HG03196 (cell line): Measurements from ENCODE around the gene LRIT3.
"Not testable (repeated sequence)": the region's sequence is repeated elsewhere in the genome, so short reads cannot be mapped to it uniquely, and the experiment has no call there.

Source experiments
- ATAC-seq: cut with Tn5 transposase; IDR thresholded peaks from one replicate; pipeline ENCODE4 v1.9.1; 2021; ENCODE audit not compliant: unreplicated experiment

Gene LRIT3

DNA sequence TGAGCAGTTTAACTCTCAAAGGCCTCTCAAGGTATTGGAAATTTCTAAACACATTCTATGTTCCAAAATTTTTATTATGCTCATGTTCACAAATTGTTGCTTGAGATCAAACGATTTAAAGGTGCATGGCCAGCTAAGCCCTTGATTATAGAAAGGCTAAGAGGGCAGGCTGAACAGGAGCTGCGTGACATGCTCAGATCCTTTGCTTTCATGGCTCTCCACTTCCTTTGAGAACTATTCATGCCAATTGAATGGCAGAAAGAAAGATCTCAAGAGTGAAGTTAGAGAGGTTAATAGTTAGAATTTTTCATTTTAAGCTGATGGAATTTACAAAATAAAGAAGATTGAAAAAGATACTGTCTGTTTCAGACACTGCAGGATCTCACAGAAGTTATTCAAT, 594 bp downstream of the LRIT3 start:
- ATAC-seq: no peak

DNA sequence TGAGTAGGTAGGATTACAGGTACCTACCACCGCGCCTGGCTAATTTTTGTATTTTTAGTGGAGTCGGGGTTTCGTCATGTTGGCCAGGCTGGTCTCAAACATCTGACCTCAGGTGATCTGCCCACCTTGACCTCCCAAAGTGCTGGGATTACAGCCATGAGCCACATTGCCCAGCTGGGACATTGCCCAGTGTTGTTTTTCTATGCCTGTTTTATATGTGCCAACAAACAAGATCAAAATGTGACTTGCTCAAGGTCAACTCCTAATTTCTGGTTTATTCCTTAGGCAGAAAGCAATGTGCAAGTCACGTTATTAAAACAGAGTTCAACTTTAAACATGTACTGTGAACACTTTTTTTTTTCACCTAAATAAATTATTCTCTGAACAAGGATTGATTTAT, 2.7 kb downstream of the LRIT3 start:
- ATAC-seq: no peak

DNA sequence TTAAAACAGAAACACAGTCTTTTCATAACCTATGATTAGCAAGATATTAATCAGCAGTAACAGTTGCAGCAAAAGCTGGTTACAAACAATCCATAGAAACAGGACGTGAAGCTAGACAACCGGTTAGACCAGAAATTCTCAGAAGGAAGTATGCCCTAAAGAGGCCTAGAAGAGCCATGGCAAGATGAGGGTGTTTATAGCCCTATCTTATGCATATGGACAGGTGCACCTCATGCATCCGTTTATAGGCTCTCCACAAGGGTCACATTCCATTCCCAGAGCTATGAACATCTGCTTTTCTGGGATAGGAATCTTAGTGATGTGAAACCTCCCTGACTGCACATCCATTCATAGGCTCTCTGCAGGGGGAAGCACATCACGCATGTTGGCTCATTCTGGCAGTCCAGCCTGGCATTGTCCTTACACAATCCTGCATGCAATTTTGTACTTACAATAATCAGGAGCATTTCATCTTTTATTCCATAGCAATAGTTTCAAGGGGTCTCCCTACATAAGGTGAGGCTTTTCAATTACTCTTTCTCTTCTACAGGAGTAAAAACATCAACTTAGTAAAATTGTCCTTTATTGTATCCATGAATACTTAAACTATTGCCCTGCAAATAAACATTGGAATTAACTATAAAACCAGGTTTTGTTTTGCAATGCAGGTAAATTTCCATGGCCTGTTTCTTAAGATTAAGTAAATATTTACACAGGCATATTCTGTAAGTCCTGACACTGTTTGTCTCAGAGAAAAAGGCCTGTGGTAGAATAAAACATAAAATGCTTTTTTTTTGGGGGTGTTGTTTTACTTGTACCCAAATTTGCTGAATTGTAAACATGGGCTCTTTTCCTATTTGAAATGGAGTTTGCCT, 11.8 kb downstream of the LRIT3 start:
- not testable (repeated sequence) for ATAC-seq

DNA sequence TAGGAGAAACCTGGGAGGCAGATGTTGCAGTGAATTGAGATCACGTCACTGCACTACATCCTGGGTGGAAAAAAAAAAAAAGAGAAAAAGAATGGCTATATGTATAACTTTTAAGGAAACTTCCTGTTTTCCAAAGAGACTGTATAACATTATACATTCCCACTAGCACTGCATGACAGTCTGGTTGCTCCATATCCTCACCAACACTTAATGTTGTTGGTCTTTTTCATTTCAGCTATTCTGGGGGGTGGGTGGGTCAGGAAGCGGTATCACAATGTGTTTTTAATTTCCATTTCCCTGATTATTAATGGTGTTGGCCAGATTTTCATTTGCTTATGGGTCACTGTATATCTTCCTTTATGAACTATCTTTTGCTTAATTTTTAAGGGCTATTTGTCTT, 13.4 kb downstream of the LRIT3 start:
- no peak for ATAC-seq

DNA sequence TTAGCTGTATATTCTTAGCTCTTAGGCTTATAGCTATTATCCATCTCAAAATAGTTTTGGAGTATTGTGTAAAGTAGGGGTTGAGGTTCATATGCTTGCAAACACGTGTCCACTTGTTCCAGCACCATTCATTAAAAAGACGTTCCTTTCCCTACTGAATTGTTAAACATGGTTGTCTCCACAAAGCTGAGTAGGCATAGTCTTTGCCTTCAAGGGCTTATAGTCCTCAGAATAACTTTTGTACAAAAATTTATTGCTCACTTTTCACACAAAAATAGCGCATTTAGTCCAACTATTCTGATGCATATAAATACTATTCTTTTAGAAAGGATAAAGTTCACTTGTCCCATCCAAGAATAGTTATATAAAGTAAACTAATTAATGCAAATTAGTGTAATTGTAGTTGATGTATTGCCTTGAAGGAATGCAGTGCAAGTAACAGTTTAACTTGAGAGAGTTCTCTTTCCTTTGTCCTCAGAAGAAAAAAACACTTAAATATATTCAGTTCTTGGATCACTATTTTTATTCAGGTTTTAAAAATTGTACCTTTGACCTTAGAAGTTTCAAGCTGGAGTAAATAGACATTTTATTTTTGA, 14.1 kb downstream of the LRIT3 start:
- ATAC-seq: no peak

DNA sequence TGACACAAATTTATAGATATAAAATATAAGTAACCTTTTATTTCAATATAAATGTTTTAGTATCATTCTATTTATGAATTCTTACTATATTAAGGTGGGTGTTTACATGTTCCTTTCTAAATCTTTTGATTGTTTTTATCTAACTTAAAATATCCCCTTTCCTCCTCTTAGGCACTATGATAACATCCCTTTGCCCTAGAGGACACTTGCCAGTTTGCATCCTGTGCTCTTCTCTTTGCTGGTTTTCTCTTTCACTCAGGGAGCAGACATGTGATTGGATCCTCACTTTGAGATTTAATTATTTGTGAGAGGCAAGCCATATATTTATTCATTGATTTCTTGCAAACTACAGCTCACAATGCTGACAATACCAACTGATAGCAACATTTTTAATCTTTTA, 16.2 kb downstream of the LRIT3 start:
- no peak for ATAC-seq

DNA sequence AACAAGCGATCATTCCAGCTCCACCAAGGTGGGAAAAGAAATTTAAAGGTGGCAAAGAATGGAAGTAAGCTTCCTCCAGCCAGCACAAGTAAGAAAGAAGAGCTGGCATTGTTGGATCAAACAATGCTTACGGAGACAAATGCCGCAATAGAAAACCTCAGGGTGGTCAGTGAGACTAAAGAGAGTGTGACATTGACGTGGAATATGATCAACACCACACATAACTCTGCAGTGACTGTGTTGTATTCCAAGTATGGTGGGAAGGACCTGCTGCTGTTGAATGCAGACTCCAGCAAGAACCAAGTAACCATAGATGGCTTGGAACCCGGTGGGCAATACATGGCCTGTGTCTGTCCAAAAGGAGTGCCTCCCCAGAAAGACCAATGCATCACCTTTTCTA, 22.2 kb downstream of the LRIT3 start:
- ATAC-seq: no peak

DNA sequence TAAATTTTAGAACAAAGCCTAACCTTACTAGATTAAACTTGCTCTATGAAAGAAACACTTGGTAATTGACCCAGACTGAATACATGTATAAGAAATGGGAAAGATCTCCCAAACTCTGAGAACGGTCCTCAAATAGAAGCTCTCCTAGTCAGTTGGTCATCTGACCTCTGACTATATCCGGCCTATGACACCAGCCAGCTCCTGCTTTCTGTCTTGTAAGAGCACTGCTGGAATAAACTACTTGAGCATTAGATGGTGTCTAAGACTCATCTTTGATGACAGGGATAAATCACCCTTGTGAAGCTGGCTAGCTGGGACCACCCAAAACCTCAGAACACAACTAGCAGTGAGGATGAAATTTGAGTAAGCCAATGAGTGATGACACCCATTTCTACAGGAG, 24.2 kb downstream of the LRIT3 start:
- no peak for ATAC-seq

DNA sequence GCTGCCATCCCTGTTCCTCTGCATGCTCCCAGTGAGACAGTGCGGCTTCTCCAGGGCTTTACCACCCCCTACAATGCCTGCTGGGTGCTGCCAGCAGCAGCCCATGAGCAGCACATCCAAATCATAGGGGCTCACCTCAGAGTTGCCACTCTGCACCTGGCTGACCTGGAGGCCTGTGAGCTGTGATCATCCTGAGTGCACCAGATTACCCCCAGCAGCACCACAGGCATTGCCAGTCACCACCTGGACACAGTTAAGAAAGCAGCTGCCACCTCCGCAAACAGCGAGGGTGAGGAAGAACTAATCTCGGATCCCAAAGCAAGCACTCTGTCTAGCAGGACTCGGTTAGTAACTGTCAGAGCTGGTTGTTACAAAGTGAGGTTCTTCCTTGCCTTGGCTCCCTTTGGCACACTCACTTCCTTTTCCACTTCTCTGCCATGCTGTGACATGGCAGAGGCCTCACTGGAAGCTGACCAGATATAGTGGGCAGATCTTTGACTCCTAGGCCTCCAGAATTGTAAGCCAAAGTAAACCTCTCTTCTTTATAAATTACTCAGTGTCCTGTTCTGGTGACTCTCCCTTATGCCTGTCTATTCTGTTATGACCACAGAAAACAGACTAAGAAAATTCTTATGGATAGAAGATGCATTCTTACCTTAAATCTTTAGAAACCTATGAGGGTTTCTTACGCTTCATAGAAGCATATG, 25.2 kb downstream of the LRIT3 start:
- ATAC-seq: no peak

DNA sequence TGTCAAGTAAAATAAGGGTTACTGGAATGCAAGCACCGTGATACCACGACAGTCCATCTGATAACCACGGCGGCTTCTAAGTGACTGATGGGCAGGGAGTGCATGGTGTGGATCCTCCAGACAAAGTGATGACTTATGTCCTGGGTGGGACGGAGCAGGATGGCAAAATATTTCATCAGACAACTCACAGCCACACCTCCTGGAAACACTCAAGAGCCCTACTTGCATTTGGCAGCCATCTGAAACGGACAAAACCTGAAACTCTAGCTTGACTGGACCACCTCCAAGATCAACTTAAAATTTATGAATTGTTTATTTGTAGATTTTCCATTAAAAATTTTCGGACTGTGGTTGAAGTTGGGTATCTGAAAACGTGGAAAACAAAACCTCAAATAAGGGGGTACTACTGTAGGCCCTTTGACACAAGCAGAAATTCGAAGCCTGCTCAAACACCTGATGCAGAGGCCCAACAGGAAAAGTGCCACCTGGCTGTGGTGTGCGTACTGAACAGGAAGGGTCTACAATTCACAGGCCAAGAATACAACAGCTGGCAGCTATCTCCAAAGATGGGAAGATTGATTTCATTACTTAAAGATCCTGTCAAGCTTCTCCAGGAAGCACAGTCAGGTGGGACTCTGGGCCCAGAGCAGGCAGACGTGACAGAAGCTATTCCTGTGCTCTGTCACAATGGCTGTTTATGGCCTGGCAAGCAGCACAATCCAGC, 26.0 kb downstream of the LRIT3 start:
- ATAC-seq: no peak

DNA sequence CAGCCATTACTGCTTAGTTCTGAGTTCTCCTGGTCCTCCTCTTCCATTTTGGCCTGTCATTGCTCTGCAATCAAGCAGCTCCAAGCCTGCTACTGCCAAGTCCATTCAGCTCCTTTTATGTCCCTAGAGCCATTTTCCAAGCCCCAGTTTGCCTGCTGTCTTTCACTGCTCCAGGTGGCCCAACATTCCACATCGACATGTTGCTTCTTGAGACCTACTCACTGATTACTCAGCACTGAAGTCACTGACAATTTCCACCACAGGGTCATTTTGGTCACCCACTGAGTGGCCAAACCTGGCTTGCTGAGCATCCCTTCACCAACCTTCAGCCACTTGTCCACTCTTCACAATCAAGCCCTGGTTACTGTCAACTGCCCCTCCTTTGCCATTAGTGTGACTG, 27.2 kb downstream of the LRIT3 start:
- ATAC-seq: no peak

DNA sequence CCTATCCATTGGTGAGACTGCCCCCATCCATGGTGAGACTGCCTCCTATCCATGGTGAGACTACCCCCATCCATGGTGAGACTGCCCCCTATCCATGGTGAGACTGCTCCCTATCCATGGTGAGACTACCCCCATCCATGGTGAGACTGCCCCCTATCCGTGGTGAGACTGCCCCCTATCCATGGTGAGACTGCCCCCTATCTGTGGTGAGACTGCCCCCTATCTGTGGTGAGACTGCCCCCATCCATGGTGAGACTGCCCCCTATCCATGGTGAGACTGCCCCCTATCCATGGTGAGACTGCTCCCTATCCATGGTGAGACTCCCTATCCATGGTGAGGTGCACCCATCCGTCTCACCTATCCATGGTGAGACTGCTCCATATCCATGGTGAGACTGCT, 27.6 kb downstream of the LRIT3 start:
- not testable (repeated sequence) for ATAC-seq

DNA sequence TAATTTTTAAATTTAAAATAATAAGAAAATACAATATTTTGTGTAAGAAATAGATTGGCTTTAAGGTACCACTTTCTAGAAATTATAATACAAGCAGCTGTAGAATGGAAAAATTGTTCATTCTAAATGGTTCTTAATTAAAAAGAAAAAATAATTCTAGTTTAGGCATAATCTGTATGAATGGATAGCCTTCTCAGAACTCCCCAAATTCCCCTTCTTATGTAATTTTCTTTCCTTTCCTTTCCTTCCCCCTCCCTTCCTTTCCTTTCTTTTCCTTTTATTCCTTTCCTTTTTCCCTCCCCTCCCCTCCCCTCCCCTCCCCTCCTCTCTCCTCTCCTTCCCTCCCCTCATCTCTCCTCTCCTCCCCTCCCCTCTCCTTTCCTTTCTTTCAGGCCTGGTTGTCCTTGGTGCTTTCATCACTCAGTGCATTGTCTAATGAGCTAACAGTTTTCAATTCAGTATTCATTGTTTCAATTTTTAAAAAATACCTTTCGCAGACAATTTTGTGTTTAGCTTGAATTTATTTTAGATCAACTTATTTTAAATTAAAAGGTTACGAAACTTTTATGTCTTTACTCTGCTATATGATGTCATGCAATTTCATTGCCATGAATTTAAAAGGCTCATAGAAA, 28.8 kb downstream of the LRIT3 start:
- no peak for ATAC-seq

DNA sequence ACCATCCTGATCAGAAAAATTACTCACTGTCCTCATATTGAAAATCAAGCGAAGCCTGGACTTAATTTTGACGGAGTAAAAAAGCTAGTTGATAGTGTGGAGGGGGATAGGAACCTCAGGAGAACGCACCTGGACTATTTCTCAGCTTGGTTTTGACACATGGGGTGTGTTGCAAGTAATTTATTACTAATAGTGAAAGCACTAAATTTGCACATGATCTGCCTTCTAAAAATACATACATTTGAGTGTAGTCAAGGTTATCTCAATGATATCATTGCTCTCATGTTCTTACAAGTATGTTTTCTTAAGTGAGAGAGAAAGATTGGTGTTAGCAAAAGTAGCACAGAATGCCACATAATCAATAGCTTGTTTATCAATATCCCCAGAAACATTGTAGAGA, 29.5 kb downstream of the LRIT3 start:
- ATAC-seq: no peak

DNA sequence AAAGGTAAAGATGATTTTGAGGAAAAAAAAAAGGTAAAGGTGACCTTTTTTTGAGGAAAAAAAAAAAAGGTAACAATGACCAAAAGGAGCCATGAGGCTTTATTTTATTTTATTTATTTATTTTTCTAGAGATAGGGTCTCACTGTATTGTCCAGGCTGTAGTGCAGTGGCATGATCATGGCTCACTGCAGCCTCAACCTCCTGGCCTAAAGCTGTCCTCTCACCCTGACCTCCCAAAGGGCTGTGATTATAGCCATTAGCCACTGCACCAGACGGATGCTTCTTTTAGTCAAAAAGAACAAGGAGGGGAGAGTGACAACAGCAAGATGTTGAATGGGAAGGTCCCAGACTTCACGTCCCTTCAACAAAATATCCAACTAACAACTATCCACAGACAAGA, 30.4 kb downstream of the LRIT3 start:
- no peak for ATAC-seq

DNA sequence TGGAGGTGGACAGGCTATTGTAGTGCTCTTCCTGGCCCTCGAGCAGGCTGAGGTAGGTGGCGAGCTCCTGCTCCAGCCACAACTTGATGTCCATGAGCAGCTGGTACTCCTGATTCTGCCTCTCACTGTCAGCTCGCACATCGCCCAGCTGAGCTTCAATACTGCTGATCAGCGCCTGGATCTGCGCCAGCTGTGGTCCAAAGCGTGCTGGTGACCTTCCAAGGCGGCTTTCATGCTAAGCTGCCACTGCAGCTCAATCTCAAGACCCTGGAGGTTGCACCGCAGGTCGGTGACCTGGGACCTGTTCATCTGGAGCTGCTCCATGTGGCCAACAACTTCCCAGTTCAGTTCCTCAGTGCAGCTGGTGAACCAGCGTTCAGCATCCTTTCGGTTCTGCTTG, 31.2 kb downstream of the LRIT3 start:
- no peak for ATAC-seq

DNA sequence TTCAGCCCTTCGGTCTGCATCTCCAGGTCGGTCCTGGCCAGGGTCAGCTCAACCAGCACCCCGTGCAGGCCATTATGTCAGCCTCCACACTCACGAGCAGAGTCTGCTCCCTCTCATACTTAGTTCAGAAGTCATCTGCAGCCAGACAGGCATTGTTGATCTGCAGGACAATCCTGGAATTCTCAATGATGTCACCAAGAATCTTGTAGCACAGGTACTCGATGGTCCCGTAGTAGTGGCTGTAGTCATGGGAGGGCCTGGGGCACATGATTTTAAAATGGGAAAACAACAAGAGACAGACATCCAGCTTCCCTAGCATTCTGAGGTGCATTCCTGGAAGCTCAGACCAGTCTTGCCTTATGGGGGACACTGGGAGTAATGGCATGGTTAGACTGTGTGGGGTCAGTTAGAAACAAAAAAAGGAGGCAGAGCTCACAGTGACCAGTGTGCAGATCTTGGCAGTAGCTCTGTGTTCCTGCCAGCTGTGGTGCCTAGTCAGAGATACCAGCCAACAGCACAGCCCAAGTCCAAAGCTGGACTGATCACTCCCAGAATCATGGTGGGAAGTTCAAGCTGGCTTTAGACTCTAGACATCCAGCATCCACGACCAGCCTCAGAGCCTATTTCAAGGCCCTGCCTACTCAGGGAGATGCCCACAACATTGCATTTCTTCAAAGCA, 31.9 kb downstream of the LRIT3 start:
- no peak for ATAC-seq

DNA sequence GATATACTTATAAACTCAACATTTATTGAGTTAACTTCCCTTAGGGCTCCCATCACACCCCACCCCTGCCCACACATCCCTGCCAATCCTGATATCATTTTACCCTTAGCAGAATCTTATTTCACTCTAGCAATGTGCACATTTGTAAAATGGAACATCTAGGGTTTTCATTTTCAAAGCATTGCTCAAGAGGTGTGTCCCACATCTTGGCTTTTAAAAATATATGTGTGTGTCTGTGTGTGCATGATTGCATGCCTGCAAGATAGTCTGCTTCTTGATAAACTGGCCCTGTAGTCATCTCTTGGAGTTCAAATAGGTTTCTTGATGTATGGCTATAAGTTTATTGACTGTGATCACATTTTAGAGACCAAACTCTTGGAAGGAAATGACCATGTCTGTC, 38.4 kb downstream of the LRIT3 start:
- ATAC-seq: no peak

DNA sequence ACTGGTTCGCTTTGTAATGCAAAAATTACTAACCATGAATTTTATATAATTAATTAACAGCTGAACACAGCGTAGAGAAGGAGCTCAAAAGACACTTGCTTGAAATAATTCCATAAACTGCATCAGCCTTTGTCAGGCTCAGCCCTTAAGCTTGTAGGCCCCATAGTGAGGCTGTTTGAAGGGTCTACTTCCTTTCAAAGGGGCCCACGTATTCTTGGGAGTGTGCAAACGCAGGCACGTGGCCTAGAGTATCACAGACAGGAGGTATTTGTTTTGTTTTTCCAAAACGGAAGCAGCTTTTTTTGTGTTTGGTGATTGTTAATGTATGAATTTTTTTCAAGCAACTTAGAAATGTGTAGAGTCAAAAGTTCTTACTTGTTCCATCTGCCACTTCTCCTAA, 39.2 kb downstream of the LRIT3 start:
- ATAC-seq: no peak

DNA sequence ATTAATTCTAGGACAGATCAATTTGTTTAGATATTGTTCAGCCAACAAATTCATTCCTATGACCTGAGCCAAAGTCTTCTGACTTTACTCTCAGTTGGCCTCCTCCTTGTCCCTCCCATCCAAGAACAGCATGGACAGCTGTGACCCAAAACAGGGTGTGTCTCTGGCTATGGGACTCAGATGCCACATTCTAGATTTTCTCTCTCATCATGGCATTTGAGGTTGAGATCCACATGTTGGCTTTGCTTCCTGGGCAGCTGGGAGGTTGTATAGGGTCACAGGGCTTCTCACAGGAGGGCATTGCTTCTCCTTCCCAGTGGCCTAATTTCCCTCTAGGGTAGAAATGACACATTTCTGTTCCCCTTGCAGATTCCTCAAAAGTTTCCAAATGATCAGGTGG, 42.2 kb downstream of the LRIT3 start:
- no peak for ATAC-seq
